ENCODE measurements around the gene MT2A. TPM values are rescaled to one million over a fixed set of nuclear protein-coding genes. Genes with fewer than 3 reads are reported as not detected.

Gene MT2A
- total and polyA plus RNA-seq, 2 of the 13 experiments (the other 11 are each of a cell fraction or from before 2014, with no cell fraction given): 135 to 371 TPM

- TF ChIP-seq PAXIP1 (CRISPR knock-in tag; conservative IDR thresholded peaks at IDR 0.05): 0 out of 2 replicates have a peak, but pooled peaks have one; percentile 38
- TF ChIP-seq STAT6 (CRISPR knock-in tag; IDR thresholded peaks at IDR 0.05; ENCODE audit: borderline replicate concordance): no peak
- no peak for TF ChIP-seq POLR2AphosphoS5 (IDR thresholded peaks at IDR 0.05; ENCODE audit: low read depth, low read length)
- TF ChIP-seq HOXA5 (CRISPR knock-in tag; IDR thresholded peaks at IDR 0.05): no peak
- no peak for TF ChIP-seq RELA (CRISPR knock-in tag; IDR thresholded peaks at IDR 0.05)
- TF ChIP-seq, protein P1, sequence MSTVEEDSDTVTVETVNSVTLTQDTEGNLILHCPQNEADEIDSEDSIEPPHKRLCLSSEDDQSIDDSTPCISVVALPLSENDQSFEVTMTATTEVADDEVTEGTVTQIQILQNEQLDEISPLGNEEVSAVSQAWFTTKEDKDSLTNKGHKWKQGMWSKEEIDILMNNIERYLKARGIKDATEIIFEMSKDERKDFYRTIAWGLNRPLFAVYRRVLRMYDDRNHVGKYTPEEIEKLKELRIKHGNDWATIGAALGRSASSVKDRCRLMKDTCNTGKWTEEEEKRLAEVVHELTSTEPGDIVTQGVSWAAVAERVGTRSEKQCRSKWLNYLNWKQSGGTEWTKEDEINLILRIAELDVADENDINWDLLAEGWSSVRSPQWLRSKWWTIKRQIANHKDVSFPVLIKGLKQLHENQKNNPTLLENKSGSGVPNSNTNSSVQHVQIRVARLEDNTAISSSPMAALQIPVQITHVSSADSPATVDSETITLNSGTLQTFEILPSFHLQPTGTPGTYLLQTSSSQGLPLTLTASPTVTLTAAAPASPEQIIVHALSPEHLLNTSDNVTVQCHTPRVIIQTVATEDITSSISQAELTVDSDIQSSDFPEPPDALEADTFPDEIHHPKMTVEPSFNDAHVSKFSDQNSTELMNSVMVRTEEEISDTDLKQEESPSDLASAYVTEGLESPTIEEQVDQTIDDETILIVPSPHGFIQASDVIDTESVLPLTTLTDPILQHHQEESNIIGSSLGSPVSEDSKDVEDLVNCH (CRISPR knock-in tag; IDR thresholded peaks at IDR 0.05): no peak
- 0 out of 2 replicates have a peak, but pooled peaks have one; percentile 23 for TF ChIP-seq ZSCAN21 (CRISPR knock-in tag; IDR thresholded peaks at IDR 0.05; ENCODE audit: borderline replicate concordance)
- TF ChIP-seq, protein P2, sequence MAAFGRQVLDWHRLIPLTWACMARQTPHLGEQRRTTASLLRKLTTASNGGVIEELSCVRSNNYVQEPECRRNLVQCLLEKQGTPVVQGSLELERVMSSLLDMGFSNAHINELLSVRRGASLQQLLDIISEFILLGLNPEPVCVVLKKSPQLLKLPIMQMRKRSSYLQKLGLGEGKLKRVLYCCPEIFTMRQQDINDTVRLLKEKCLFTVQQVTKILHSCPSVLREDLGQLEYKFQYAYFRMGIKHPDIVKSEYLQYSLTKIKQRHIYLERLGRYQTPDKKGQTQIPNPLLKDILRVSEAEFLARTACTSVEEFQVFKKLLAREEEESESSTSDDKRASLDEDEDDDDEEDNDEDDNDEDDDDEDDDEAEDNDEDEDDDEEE (CRISPR knock-in tag; IDR thresholded peaks at IDR 0.05): no peak
- no peak for TF ChIP-seq AFF4 (CRISPR knock-in tag; IDR thresholded peaks at IDR 0.05)
- TF ChIP-seq NFE2L1 (CRISPR knock-in tag; IDR thresholded peaks at IDR 0.05; ENCODE audit: borderline replicate concordance): no peak
- TF ChIP-seq, protein P3, sequence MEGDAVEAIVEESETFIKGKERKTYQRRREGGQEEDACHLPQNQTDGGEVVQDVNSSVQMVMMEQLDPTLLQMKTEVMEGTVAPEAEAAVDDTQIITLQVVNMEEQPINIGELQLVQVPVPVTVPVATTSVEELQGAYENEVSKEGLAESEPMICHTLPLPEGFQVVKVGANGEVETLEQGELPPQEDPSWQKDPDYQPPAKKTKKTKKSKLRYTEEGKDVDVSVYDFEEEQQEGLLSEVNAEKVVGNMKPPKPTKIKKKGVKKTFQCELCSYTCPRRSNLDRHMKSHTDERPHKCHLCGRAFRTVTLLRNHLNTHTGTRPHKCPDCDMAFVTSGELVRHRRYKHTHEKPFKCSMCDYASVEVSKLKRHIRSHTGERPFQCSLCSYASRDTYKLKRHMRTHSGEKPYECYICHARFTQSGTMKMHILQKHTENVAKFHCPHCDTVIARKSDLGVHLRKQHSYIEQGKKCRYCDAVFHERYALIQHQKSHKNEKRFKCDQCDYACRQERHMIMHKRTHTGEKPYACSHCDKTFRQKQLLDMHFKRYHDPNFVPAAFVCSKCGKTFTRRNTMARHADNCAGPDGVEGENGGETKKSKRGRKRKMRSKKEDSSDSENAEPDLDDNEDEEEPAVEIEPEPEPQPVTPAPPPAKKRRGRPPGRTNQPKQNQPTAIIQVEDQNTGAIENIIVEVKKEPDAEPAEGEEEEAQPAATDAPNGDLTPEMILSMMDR (CRISPR knock-in tag; IDR thresholded peaks at IDR 0.05): peak; percentile 59
Observed at GRCh38 chr16:56643080-56643778, 34.8 kb downstream of the MT2A start (continued).
